Activated T-cell treated with anti-CD3 and anti-CD28 coated beads for 48 hours (primary cell): Measurements from ENCODE around the gene PDE11A.
"Not testable (repeated sequence)": the region's sequence is repeated elsewhere in the genome, so short reads cannot be mapped to it uniquely, and the experiment has no call there.

Experiments used
- DNase-seq: peaks from one replicate; pipeline ENCODE4 v3.0.0-alpha.2; 2020; ENCODE audit warnings: low read depth

The PDE11A gene

DNA sequence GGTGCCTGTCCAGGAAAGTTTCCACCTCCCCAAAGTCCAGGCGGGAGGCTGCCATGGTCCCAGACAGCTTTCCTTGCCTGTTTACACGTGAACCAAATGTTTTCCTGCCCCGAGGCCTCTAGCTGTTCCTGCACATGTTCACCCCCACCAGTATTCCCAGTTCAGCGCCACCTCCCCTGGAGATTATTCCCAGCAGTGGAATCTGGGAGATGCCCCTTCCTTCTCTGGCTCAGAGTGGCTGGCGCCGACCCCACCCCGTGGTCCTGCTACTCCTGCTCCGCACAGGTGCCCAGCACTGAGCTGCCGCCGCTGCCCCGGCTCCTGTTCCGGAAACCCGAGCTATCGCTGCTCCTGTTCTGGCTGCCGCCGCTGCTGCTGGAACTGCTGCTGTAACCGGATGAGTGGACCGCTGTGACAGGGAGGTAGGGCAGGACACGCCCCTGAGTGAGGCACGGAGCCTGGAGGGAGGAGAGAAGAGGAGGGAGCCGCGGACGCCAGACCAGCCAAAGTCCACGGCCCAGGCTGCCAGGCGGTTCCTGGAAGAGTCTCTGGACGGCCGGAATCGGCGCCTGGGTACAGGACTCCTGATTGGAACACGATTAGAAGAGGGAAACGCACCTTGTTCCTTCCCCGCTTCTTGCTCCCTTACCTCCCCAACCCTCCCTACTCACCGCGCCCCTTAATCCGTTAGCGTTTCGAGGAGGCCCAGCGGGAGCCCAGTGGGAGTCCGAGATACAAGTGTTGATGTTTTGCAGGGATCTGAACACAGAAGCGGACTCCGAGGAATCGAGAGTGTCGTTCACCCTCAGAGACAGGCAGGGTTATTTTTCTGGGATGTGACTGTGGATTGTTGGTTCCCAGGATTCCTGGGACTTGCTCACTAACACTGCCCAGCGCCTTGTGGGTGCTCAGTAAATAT is at the start of gene PDE11A:
Gene PDE11A (minus strand): TSS at position 395 of the 919 bp plus-strand sequence. CDS start 340 bp downstream, at position 55.
- DNase-seq = peak; percentile 48

DNA sequence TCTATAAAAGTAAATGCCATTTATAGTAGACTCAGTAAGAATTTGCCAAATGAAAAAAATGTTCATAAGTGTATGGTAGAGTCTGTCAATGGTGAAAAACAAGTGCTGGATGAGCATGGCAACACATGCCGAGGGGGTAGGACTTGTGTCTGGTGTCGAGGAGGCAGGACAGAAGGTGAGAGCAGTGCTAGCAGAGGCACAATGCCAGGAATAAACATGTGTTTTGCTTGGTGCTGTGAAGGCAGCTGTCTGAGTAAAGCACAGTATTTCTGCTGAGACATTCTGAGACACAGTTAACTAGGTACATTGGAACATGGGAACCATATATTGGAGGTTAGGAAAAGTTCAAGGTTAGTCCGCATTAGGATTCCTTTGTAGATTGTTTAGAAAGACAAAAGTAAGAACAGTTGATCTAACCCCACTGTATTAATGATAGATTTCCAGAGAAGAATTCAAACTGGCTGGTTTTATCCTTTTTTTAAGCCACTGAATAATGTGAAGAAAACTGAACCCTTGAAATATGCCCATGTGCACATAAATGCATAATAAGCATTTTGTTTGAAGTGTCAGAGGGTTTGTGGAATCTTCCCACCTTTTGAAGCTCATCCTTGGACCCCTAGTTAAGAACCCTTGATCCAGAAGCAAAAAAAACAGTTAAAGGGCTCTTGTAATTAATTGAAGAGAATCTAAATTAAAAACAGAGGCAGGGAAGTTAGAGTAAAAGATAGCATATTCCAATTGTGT is 46.8 kb upstream of the PDE11A start:
- no peak for DNase-seq

DNA sequence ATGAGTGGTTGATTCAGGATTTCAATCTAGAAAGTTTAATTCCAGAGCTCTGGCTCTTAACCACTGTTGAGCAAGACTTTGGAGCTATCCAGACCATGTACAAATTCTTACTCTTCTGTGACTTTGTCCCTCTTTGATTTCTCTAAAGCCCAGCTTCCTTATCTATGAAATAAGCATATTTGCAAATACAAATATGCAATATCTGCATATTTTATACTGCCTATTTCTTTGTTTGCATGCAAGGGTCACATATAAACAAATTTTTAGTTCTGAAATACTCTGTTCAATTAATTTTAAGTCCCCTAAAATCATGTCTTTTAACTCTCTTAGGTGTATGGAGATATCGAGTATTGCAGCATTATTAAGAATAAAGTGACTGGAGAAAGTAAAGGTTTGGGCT is 45.1 kb upstream of the PDE11A start:
- DNase-seq = no peak

DNA sequence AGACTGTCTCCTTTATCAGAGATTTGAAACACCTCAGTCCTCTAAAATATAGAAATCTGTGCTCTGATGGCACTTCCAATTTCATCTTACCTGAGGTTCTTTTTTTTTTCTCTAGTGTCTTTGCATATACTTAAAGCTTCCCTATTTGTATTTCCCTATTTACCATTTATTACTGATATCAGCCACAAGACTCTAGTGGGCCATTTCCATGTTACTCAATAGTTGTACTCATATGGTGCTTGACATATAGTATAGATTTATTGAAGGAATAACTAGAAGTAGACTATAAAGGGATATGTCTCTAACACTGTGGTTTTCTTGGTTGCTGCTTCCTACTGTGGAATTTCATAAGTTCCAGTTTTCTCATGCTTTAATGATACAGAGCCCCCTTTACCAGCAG is 42.7 kb upstream of the PDE11A start:
- no peak for DNase-seq

- no peak for DNase-seq
These were observed 41.9 kb upstream of the PDE11A start for GRCh38 chr2:178114462-178114861.

GRCh38 chr2:178112202-178113152 is 39.9 kb upstream of the PDE11A start, which contains the start of gene RBM45:
Gene RBM45 (plus strand): TSS chr2:178112437. CDS start chr2:178112547, 110 bp downstream.
- peak; percentile 86 for DNase-seq

- DNase-seq = no peak
These were observed 39.2 kb upstream of the PDE11A start for GRCh38 chr2:178111743-178112142.

- DNase-seq = no peak
These were observed 38.1 kb upstream of the PDE11A start for GRCh38 chr2:178110681-178111080.

DNA sequence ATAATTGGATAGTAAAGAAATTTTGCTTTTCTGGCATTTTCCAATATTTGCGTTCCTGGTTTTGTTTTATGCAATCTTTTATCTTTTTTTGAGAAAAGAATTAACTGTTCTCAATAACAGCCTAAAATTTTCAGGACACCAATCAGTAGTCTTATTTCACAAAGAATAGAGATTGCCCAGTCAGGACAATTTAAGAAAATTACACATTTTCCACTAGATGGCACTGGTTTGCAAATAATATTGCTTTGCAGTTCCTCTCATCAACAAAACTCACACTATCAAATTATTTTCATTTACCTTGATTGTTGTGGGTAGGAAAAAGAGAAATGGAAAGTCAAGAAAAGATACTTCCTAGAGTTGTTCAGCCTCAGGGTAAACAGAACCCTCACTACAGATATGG is 37.2 kb upstream of the PDE11A start:
- no peak for DNase-seq

DNA sequence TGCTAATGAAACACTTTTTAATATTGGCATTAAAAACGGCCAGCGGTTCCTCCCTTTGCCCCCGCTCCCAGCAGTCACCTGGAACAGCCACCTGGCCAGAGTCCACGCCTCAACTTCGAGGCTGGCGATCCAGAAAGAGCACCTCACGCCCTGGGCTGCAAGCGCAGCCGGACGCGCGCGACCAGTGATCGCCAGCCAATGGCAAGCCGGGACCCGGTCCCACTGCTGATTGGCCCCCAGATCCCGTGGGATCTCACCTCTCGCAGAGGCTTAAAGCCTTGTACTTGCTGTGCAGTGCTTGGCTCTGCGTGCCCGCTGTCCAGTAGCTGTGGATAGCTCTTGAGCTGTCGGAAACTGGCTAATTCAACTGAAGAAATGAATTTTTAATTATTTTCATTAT is 35.6 kb upstream of the PDE11A start:
- DNase-seq = no peak

DNA sequence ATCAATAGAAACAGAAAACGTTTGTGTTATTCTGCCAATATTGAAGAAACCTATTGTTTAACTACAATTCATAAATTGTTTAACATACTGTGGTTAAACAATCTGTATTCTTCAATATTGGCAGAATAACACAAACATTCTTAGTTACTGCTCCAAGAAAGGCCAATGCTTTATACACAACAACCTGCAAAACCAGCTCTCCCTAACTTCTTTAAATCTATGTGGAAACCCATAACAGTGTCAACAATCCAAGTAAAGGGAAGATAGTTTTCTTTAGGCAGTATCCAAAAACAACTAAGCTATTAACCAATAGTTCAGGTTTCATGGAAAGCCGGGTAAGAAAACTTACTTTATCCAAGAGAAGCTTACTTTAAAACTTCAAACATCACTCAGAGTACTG is 33.5 kb upstream of the PDE11A start:
- DNase-seq = no peak

DNA sequence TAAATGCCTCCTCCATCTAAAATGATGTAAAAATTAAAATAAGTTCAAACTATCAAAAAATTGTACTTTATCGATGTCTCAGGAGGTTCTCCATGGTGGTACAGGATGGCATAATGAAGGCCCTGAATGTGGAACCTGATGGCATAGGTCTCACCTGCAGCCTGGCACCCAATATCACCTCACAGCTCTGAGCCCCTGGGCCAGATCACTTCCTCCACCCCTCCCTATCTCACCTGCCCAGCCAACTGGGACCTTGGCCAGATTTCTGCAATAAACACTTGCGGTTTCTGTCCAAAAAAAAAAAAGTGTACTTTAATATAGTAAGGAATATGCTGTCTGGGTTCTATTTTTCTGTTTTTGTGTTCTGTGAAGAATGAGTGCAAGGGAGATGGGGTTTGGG is 33.0 kb upstream of the PDE11A start:
- DNase-seq = no peak

GRCh38 chr2:178101321-178102079 is 28.9 kb upstream of the PDE11A start:
- no peak for DNase-seq

DNA sequence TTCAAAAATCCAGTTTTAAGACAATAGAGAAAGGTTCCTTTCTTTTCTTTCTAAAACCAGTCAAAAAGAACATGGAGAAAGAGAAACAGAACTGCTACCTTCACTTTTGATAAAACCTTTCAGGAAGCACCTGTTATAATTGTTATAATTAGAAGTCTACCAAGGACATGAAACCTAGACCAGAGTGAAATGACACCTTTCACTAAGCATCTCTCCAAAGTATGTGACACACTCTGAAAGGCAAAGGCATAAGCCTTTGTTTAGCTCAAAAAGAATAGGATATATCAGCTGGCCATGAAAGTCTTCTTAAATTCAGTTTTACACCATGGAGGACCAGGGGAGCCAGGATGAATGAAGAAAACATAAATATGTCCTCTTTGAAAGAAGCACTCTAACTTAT is 20.9 kb upstream of the PDE11A start:
- DNase-seq = no peak

- no peak for DNase-seq
These were observed 16.2 kb upstream of the PDE11A start for GRCh38 chr2:178088774-178089270.

- DNase-seq = no peak
These were observed 11.7 kb upstream of the PDE11A start for GRCh38 chr2:178084273-178084672.

- DNase-seq = no peak
These were observed 9.9 kb upstream of the PDE11A start for GRCh38 chr2:178082408-178083045.

GRCh38 chr2:178079279-178079678 is 6.7 kb upstream of the PDE11A start:
- DNase-seq = not testable (repeated sequence)

- no peak for DNase-seq
These were observed 3.6 kb upstream of the PDE11A start for GRCh38 chr2:178076130-178076529.

- no peak for DNase-seq
These were observed 2.4 kb upstream of the PDE11A start for GRCh38 chr2:178075006-178075326.
